Sigmoid colon (tissue), 4 donors: Measurements from ENCODE around the gene GNLY.

ENCODE experiments used
- CTCF ChIP-seq, 4 experiments: fragments of 450-650 bp in 3 of 4; fragments of 200-600 bp in 1 of 4; IDR thresholded peaks; one replicate each; pipeline ENCODE4 v1.5.1; 2016 to 2019; ENCODE audit warnings: antibody characterized with exemption in 4 of 4, mild to moderate bottlenecking in 3 of 4, moderate library complexity in 2 of 4
- EP300 ChIP-seq, 4 donors: sonication (generic); formaldehyde crosslinking; IDR thresholded peaks; one replicate each; pipeline ENCODE4 v1.6.1; 2017; ENCODE audit warnings: antibody characterized with exemption in 4 of 4
- POLR2AphosphoS5 ChIP-seq, 4 donors: sonication (generic); formaldehyde crosslinking; IDR thresholded peaks; one replicate each; pipeline ENCODE4 v1.6.1; 2017; ENCODE audit warnings: antibody characterized with exemption in 4 of 4

- TF ChIP-seq CTCF (IDR thresholded peaks at IDR 0.05) = no peak
- no peak for TF ChIP-seq EP300 (IDR thresholded peaks at IDR 0.05)
- no peak for TF ChIP-seq POLR2AphosphoS5 (IDR thresholded peaks at IDR 0.05)
Measured at GRCh38 chr2:85697716-85698115, 3.6 kb downstream of the GNLY start.
